ENCODE results near the gene SYPL2.

Gene SYPL2

DNA sequence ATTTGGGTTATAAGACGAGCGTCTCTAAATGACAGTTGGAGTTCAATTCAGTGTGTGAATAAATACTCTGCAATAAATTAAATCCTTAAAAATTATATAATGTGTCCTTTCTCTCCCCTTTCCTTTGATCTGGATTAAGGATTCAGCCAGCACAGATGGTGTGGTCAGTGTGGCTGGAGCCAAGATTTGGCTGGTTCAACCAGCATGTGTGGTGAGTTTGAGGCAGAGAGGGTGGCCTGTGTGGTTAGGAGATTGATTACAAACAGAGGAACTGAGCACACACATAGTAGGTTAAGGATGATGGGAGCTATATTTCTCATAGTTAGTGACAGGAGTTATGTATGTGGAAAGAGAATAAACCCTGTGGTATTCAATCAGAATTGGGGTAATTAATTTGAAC is 57.4 kb downstream of the SYPL2 start:
- H3K27me3 Mint-ChIP-seq (ENCODE audit: low read depth) = no peaks in the 10 kb centered on the region
- H3K27ac Mint-ChIP-seq = no peak overlapping the region
- TF ChIP-seq, protein P1, sequence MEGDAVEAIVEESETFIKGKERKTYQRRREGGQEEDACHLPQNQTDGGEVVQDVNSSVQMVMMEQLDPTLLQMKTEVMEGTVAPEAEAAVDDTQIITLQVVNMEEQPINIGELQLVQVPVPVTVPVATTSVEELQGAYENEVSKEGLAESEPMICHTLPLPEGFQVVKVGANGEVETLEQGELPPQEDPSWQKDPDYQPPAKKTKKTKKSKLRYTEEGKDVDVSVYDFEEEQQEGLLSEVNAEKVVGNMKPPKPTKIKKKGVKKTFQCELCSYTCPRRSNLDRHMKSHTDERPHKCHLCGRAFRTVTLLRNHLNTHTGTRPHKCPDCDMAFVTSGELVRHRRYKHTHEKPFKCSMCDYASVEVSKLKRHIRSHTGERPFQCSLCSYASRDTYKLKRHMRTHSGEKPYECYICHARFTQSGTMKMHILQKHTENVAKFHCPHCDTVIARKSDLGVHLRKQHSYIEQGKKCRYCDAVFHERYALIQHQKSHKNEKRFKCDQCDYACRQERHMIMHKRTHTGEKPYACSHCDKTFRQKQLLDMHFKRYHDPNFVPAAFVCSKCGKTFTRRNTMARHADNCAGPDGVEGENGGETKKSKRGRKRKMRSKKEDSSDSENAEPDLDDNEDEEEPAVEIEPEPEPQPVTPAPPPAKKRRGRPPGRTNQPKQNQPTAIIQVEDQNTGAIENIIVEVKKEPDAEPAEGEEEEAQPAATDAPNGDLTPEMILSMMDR (IDR thresholded peaks at IDR 0.05; ENCODE audit: unreplicated experiment in 3 of 3) = no peak
- peaks cover 44% of the 10 kb centered on the region for H3K4me1 Mint-ChIP-seq
- no peaks in the 10 kb centered on the region for H3K36me3 Mint-ChIP-seq (ENCODE audit: low read depth)
- H3K9me3 Mint-ChIP-seq = peaks cover 3% of the 10 kb centered on the region
- H3K4me3 Mint-ChIP-seq = no peak overlapping the region

DNA sequence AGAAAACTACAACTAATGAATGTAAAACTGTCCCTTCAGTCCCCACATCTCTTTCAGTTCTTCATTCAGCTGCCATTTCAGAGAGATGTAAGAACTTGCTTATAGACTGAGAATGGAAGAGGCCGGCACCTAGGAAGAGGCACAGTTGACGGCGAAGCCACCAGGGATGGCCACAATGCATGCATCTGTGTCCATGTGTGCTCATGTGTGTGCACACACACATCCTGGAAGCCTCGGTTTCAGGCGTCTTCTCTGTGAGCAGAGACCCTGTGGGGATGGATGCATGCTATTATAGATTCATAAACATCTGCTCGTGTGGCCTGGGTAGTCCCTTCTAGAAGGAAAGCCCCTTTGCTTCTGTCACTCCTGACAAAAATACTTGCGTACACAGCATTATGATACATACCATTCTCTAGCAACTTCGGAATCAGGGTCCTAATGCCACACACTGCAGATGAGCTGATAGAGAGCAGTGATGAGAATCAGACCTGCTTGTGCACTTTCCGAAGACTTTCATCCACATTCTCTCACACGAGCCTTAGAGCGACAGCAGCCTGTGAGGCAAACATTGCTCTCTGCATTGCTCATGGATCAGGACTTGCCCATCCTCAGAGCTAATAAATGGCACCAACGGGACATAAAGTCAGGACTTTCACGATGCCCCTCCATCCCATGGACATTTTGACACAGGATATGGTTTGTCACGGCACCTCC is 60.9 kb downstream of the SYPL2 start:
- TF ChIP-seq, protein P1 (IDR thresholded peaks at IDR 0.05; ENCODE audit: unreplicated experiment in 3 of 3) = no peak
- Mint-ChIP-seq H3K27ac (peak overlapping the region in 2 of 3 experiments; percentile 46 to 67), H3K36me3 (ENCODE audit: low read depth) (no peaks in the 10 kb centered on the region), H3K9me3 (peaks cover 3% of the 10 kb centered on the region), H3K4me3 (no peak overlapping the region), H3K4me1 (peaks cover 62% of the 10 kb centered on the region), H3K27me3 (ENCODE audit: low read depth) (peaks cover 6% of the 10 kb centered on the region)

DNA sequence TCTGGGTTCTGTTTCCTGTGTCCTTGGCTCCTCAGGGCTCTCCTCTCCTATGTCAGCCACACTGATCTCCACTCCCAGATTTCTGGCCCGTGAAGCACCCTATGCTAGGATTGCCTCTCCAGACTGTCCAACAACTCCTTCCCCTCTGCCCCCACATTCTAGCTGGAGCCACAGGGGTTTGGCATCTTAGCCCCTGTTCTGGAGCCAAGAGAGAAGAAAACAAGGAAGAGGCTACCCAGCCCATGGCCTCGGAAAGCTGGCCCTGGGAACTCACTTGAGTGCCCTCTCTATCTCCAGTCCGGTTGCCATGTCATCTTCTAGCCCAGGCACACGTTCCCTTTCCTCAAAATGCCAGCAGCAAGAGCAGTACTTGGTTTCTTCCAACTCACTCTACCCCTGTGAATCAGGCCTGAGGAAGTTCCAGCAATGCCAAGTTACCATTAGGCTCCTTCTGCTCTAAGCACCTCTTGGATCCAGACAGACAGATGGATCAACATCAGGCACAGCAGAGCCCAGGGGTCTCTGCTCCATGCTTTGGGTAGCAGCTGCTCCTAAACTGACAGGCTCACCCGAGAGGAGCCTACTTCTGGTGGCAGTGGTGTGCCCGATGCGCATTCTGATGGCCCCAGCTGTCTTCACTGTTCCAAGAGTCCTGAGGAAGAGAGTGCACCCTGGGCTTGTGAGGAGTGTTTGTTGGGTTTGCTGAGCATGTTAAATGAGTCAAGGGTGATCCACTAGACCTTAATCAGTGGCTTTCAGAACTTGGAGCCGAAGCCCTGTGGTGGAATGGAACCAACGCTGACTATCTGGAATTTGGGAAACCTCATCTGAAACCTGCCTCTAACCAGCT is 61.7 kb downstream of the SYPL2 start:
- peaks cover 10% of the 10 kb centered on the region for H3K27me3 Mint-ChIP-seq (ENCODE audit: low read depth)
- H3K4me3 Mint-ChIP-seq = no peak overlapping the region
- peaks cover 3% of the 10 kb centered on the region for H3K9me3 Mint-ChIP-seq
- peaks cover 68% of the 10 kb centered on the region for H3K4me1 Mint-ChIP-seq
- TF ChIP-seq, protein P1 (IDR thresholded peaks at IDR 0.05; ENCODE audit: unreplicated experiment in 3 of 3) = no peak
- H3K36me3 Mint-ChIP-seq (ENCODE audit: low read depth) = no peaks in the 10 kb centered on the region
- H3K27ac Mint-ChIP-seq = peak overlapping the region in 2 of 3 experiments; percentile 46 to 67

DNA sequence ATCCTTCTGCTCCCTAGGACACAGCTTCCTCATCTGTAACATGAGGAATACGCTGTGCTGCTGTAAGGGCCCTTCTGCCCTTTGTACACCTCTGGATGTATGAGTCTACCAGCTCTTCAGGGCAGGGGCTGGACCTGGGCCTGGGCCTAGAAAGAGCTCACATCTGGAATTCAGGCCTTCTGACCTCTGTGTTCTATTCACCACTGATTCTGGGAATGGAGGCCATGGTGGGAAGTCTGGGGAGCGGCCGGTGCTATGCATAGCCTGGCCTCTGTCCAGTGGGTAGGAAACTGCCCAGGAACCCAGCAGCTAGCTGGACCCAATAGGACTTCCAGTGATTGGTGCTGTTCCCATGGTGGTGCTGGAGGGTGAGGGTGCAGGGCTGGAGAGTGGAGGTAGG is 62.4 kb downstream of the SYPL2 start:
- Mint-ChIP-seq H3K9me3 (peaks cover 3% of the 10 kb centered on the region), H3K27me3 (ENCODE audit: low read depth) (peaks cover 10% of the 10 kb centered on the region), H3K27ac (peak overlapping the region; percentile 61 to 93 (median 71)), H3K4me3 (no peak overlapping the region), H3K36me3 (ENCODE audit: low read depth) (no peaks in the 10 kb centered on the region), H3K4me1 (peaks cover 70% of the 10 kb centered on the region)
- TF ChIP-seq, protein P1 (IDR thresholded peaks at IDR 0.05; ENCODE audit: unreplicated experiment in 3 of 3) = no peak

DNA sequence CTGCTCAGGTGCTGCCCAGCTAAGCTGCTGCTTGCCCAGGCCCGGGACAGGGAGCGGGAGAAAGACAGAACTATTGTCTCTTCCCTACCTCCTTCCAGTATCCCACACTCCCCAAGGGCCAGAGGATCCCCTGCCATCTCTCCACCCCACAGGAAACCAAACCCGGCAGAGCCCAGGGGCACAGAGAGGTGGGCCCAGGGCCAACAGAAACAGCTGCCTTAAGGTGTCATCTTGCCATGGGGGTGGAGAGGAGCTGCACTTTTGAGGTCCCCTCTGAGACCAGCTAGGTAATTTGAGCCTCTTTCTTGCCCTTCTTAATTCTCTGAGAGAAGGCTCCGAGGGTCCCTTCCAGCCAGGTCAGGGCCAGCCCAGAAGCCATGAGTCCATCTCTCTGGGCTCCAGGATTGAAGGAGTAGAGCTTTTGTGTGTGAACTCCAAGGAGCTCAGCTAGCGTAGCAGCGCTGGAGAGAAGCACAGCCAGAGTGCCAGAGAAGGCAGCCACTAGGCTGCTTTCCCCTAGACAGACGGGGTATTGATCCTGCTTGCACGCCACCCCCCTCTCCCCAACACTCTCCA is 63.6 kb downstream of the SYPL2 start:
- Mint-ChIP-seq H3K4me3 (peak overlapping the region in 2 of 3 experiments; percentile 10 to 74), H3K27ac (peak overlapping the region; percentile 76 to 93 (median 83)), H3K36me3 (ENCODE audit: low read depth) (no peaks in the 10 kb centered on the region), H3K4me1 (peaks cover 79% of the 10 kb centered on the region), H3K27me3 (ENCODE audit: low read depth) (peaks cover 10% of the 10 kb centered on the region), H3K9me3 (no peaks in the 10 kb centered on the region)
- TF ChIP-seq, protein P1 (IDR thresholded peaks at IDR 0.05; ENCODE audit: unreplicated experiment in 3 of 3) = no peak
